Measurements from ENCODE around the gene PRR36. TPM values are rescaled to one million over a fixed set of nuclear protein-coding genes. Genes with fewer than 3 reads are reported as not detected.
A peak's percentile ranks its signal among the peaks of the same experiment; 100 is the strongest.

Gene PRR36
- total RNA-seq, 1 experiment from 2014 or later, result 0.03 TPM

DNA sequence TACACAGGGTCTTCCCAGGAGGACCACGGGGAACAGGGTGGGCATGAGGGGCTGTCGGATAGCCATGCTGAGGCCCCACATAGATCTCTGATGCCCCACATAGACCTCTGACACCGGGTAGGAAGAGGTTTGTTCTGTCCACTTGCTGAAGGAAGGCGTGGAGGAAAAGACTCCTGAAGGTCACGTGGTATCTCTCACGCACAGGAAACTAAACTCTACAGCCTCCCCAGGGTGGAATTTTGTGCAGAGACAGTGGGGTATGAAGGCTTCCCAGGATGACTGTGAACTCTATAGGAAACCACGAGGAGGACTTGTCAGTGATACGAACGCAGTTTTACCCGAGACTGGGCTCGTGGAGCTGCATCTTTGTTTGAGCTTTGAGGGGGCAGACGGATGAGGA, 41.4 kb downstream of the PRR36 start:
- DNase-seq (ENCODE audit: low spot score), result no peak
- in situ Hi-C loops (cut with HindIII; ENCODE audit: low sequenced_read_pairs), result no loop called here

DNA sequence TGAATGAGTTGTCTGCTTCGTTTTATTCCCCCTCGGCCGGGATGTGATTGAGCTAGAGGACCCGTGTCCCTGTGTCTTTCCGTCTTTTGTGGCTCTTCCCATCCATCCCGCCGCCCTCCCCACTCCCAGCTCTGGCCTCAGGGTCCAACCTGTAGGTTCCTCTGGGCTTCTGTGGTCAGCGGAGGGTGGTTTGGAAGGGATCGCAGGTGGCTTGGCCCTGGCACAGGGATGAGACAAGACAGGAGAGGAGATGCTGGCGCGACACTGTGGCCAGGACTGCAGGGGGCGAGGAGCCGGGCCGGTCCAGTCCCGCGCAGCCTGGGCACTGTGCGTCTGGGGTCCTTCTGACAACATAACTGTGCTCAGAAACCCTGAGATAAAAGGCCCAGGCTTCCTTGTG, 42.2 kb downstream of the PRR36 start:
- in situ Hi-C loops (cut with HindIII; ENCODE audit: low sequenced_read_pairs), result no loop called here
- peak; percentile 44 for DNase-seq (ENCODE audit: low spot score)

DNA sequence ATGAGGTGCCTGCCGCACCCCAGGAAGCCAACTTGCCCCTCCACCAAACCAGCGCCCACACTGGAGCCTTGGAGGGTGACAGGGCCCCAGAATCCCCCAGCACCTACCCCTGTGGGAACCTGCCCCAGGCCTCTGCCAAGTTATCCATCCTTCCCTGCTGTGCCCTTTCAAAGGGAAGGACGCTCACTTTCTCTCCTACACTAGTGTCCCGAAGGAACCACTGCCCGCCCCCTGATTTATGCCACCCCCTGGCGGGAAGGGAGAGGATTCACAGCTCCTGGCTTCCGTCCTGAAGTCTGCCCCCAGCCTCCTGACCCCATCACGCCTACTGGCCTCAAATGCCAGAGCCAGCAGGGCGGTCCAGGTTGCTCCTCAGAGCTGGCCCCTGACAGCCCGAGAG, 42.7 kb downstream of the PRR36 start:
- DNase-seq (ENCODE audit: low spot score), result peak; percentile 35
- in situ Hi-C loops (cut with HindIII; ENCODE audit: low sequenced_read_pairs), result no loop called here

DNA sequence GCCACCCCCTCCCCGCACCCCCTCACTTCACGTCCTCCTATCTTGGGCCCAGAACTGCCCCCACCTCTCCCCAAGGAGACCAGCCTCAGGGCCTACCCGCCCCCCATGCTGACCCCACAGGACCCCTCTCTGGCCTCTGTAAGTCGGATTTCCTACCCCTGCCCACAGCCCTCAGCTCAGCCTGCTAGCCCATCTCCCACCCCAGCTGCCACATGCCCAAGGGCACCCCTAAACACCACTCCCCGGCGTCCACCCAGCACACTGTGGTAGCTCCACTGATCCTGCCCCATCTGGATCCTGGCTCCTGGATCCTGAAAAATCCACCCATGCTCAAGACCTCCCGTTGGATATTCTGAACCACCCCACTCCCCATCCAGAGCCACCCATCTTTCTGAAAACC, 43.4 kb downstream of the PRR36 start:
- in situ Hi-C loops (cut with HindIII; ENCODE audit: low sequenced_read_pairs), result no loop called here
- no peak for DNase-seq (ENCODE audit: low spot score)

DNA sequence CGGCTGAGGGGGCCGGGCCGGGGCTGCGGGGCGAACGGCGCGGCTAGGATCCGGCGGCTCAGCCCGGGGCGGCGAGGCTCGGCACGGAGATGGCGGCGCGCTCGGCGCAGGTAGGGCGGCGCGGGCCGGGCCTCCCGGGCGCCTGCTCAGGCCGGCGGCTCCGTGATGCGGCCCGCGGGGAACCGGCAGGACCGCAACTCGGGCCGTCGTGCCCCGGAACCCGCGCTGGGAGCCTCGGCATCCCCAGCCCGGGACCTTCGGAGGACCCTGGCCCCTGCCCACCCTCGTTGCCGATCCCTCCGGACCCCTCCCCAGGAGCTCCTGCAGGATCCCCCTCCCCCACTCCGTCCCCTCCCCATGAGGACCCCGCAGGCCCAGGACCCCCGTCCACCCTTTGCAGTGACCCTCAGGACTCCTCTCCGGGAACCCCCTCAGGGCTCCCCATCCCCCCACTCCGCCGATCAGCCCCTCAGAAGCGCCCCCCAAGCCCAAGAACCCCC, 43.9 kb downstream of the PRR36 start:
- no peak for DNase-seq (ENCODE audit: low spot score)
- in situ Hi-C loops (cut with HindIII; ENCODE audit: low sequenced_read_pairs), result no loop called here

DNA sequence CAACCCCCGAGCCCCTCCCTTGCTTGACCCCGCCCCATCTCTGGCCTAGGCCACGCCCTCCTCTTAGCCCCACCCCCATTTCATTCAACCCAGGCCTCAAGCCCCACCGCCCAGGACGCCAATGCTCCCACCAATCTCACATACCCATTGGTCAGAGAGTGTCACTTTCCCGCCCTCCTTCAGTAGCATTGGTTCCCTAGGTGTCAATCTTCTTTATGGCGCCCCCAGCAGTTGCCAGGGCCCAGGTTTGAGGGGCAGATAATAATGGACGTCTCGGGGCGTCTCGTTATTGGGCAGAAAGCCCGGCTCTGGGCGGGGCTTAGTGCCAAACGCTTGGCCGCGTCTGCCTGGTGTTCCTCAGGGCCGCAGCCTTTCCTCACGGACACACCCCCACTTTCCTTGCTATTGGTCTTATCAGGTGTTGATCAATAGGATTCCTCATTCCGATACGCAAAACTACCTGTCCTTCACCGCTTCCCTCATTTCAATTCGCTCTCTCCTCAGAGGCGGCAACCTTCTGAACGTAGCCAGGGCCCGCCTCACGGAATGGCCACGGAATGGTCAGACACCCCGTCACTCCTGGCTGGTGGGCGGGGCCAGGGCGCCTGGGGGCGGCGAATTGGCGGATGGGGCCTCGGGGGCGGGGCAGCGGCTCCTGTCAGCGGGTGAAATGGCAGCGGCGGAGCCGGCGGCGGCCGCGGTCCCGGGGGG, 44.5 kb downstream of the PRR36 start, which contains the start of gene EVI5L:
Gene EVI5L, plus strand, starts transcription at position 658 of the 711 bp plus-strand sequence. CDS start 16,325 bp downstream, outside the sequence.
- DNase-seq (ENCODE audit: low spot score), result peak; percentile 100
- in situ Hi-C loops (cut with HindIII; ENCODE audit: low sequenced_read_pairs), result no loop called here

DNA sequence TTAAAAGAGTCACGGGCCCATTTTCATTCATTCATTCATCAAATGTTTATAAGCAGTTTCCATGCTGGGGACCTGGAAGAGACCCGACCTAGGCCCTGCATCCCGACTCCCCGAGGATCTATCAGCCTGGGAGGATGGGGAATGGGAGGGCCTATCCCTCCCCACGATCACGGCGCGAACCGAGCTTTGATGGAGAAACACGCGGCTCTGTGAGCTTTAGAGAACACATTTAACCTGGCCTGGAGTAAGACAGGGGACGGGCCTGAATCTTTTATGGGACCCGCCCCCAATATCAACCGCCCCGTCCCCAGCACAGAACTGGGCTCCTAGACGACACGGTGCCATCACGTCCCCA, 45.0 kb downstream of the PRR36 start:
- in situ Hi-C loops (cut with HindIII; ENCODE audit: low sequenced_read_pairs), result no loop called here

DNA sequence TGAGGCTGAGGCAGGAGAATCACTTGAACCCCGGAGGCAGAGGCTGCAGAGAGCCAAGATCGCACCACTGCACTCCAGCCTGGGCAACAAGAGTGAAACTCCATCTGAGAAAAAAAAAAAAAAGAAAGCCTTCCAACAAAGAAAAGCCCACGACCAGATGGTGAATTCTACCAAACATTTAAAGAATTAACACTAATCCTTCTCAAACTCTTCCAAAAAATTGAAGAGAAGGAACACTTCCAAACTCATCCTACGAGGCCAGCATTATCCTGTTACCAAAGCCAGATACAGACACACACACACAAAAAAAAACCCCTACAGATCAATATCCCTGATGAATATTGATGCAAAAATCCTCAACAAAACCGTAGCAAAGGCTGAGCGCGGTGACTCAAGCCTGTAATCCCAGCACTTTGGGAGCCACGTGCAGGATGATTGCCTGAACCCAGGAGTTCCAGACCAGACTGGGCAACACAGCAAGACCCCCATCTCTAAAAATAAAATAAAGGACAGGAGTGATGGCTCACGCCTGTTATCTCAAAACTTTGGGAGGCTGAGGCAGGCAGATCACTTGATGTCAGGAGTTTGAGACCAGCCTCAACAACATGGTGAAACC, 50.4 kb downstream of the PRR36 start:
- in situ Hi-C loops (cut with HindIII; ENCODE audit: low sequenced_read_pairs), result no loop called here

More for the DNA sequence above, 45.0 kb downstream of the PRR36 start:
- DNase-seq (ENCODE audit: low spot score), result no peak

DNA sequence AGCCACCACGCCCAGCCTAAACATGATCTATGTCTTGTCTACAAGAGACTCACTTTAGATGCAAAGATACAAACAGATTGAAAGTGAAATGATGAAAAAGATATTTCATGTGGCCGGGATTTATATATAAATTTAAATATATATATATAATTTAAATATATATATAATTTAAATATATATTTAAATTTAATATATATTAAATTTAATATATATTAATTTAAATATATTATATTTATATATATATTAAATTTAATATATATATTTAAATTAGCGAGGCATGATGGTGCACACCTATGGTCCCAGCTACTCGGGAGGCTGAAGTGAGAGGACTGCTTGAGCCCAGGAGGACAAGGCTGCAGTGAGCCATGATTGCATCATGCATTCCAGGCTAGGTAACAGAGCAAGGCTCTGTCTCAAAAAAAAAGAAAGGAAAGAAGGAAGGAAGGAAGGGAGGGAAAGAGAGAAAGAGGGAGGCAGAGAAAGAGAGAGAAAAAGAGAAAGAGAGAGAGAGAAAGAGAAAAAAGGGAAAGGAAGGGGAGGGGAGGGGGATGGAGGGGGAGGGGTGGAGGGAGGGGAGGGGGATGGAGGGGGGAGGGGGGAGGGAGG, 51.2 kb downstream of the PRR36 start:
- no peak for DNase-seq (ENCODE audit: low spot score)
- in situ Hi-C loops (cut with HindIII; ENCODE audit: low sequenced_read_pairs), result no loop called here

More for the DNA sequence above, 50.4 kb downstream of the PRR36 start:
- no peak for DNase-seq (ENCODE audit: low spot score)

DNA sequence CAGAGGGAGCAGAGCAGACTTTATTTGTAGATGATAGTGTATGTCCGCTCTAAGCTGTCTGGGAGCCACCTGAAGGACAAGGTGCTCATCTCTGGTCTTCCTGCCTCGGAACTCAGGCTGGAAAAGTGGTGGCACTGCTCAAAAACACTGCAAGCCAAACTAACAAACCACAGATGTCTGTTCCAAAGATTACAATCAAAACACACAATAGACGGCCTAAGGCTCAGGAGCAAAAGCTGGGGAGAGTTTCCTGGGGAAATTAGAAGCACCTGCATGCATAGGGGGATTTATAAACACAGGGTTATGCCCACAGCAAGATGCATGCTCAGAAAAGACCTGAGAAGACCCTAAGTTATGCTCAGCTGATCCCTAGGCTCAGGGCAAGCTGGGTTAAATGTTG, 53.6 kb downstream of the PRR36 start:
- DNase-seq (ENCODE audit: low spot score), result no peak
- in situ Hi-C loops (cut with HindIII; ENCODE audit: low sequenced_read_pairs), result no loop called here

DNA sequence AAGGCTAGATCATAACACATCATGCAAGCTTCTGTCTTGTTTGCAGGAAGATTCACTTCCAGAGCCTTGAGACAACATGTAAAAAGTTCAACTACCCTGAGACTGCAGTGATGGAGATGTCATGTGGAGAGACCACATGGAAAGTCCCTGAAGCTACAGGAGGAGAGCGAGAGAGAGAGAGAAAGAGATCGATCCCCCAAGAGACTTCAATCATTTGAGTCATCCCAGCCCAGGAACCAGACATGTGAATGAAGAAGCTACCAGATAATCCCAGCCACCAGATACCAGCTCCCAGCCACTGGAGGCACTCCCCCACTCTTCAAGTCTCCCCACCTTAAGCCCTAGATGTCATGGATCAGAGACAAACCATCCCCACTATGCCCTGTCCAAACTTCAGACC, 54.9 kb downstream of the PRR36 start:
- no peak for DNase-seq (ENCODE audit: low spot score)
- in situ Hi-C loops (cut with HindIII; ENCODE audit: low sequenced_read_pairs), result no loop called here

DNA sequence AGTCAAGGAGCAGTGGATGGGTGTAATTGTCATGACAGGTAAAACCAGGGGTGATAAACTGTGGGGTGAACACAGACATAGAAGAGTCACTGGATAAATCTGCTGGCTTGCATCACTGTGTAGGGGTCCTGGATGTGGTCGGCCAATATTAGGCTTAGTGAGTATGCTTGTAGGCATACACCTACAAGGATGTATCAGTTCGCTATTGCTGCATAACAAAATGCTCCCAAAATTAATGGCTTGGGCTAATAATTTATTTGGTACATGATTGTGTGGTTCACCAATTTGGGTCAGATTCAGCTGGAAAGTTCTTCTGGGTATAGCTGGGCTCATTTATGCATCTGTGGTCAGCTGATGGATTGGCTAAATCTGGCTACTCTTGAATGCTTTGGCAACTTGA, 55.4 kb downstream of the PRR36 start:
- in situ Hi-C loops (cut with HindIII; ENCODE audit: low sequenced_read_pairs), result no loop called here
- DNase-seq (ENCODE audit: low spot score), result no peak

Other genes starting within 250 kb of the PRR36 start
- gene XAB2, start 244.8 kb downstream of the PRR36 start, total RNA-seq (2014; rRNA removed; shearing (Covaris generic)), result 68.4 and 87.3 TPM in 2 replicates
- 31.2 and 80.2 TPM in 2 replicates for gene PET100, start 244.6 kb downstream of the PRR36 start, total RNA-seq (2014; rRNA removed; shearing (Covaris generic))
- gene PCP2, start 240.7 kb downstream of the PRR36 start, total RNA-seq (2014; rRNA removed; shearing (Covaris generic)), result not detected in 2 replicates
- gene STXBP2, start 237.3 kb downstream of the PRR36 start, total RNA-seq (2014; rRNA removed; shearing (Covaris generic)), result 0.20 TPM in 1 of 2 replicates, not detected in the other
- not detected in 2 replicates for gene RETN, start 205.3 kb downstream of the PRR36 start, total RNA-seq (2014; rRNA removed; shearing (Covaris generic))
- gene MCEMP1, start 197.3 kb downstream of the PRR36 start, total RNA-seq (2014; rRNA removed; shearing (Covaris generic)), result not detected in 2 replicates
- 131 and 153 TPM in 2 replicates for gene TRAPPC5, start 193.6 kb downstream of the PRR36 start, total RNA-seq (2014; rRNA removed; shearing (Covaris generic))
- gene FCER2, start 172.3 kb downstream of the PRR36 start, total RNA-seq (2014; rRNA removed; shearing (Covaris generic)), result not detected in 2 replicates
- not detected in 2 replicates for gene CLEC4G, start 142.3 kb downstream of the PRR36 start, total RNA-seq (2014; rRNA removed; shearing (Covaris generic))
- not detected in 2 replicates for gene CD209, start 126.9 kb downstream of the PRR36 start, total RNA-seq (2014; rRNA removed; shearing (Covaris generic))
- not detected in 2 replicates for gene CLEC4M, start 111.1 kb downstream of the PRR36 start, total RNA-seq (2014; rRNA removed; shearing (Covaris generic))
- 19.0 and 24.5 TPM in 2 replicates for gene EVI5L, start 44.2 kb downstream of the PRR36 start, total RNA-seq (2014; rRNA removed; shearing (Covaris generic))
- 0.49 TPM in 1 of 2 replicates, not detected in the other for gene LRRC8E, start 14.1 kb upstream of the PRR36 start, total RNA-seq (2014; rRNA removed; shearing (Covaris generic))
- 14.2 and 16.2 TPM in 2 replicates for gene MAP2K7, start 29.5 kb upstream of the PRR36 start, total RNA-seq (2014; rRNA removed; shearing (Covaris generic))
- not detected in 2 replicates for gene TGFBR3L, start 40.4 kb upstream of the PRR36 start, total RNA-seq (2014; rRNA removed; shearing (Covaris generic))
- gene SNAPC2, start 45.9 kb upstream of the PRR36 start, total RNA-seq (2014; rRNA removed; shearing (Covaris generic)), result 35.1 and 37.8 TPM in 2 replicates
- gene CTXN1, start 51.7 kb upstream of the PRR36 start, total RNA-seq (2014; rRNA removed; shearing (Covaris generic)), result 27.0 and 27.3 TPM in 2 replicates
- gene TIMM44, start 69.3 kb upstream of the PRR36 start, total RNA-seq (2014; rRNA removed; shearing (Covaris generic)), result 100 and 168 TPM in 2 replicates
- 83.9 and 102 TPM in 2 replicates for gene ELAVL1, start 131.3 kb upstream of the PRR36 start, total RNA-seq (2014; rRNA removed; shearing (Covaris generic))
- 16.2 and 19.6 TPM in 2 replicates for gene CCL25, start 178.4 kb upstream of the PRR36 start, total RNA-seq (2014; rRNA removed; shearing (Covaris generic))

Data from G401 (cell line).